Subcutaneous abdominal adipose tissue (tissue), 5 donors: Measurements from ENCODE around the gene AIPL1.
A peak's percentile ranks its signal among the peaks of the same experiment; 100 is the strongest.

ENCODE experiments used
- H3K27ac ChIP-seq: one replicate; pipeline ENCODE4 v1.7.0; 2013; ENCODE audit warnings: low read depth, mild to moderate bottlenecking, inconsistent platforms, low read length, moderate library complexity
- H3K27me3 ChIP-seq, 5 donors: one replicate each; pipeline ENCODE4 v1.7.0; 2013; ENCODE audit warnings: low read length in 5 of 5, inconsistent platforms in 1 of 5; ENCODE audit not compliant: control insufficient read depth in 5 of 5, insufficient read depth in 4 of 5
- H3K36me3 ChIP-seq, 5 donors: one replicate each; pipeline ENCODE4 v1.7.0; 2013; ENCODE audit warnings: low read length in 5 of 5; ENCODE audit not compliant: control insufficient read depth in 5 of 5, insufficient read depth in 5 of 5
- H3K4me1 ChIP-seq, 5 donors: one replicate each; pipeline ENCODE4 v1.7.0; 2013; ENCODE audit warnings: low read length in 5 of 5, mild to moderate bottlenecking in 3 of 5, moderate library complexity in 1 of 5; ENCODE audit not compliant: control insufficient read depth in 5 of 5, insufficient read depth in 5 of 5
- H3K4me3 ChIP-seq, 5 donors: one replicate each; pipeline ENCODE4 v1.7.0; 2013; ENCODE audit warnings: low read length in 5 of 5, low read depth in 1 of 5
- H3K9ac ChIP-seq, 5 donors: one replicate each; pipeline ENCODE4 v1.7.0; 2013; ENCODE audit warnings: low read length in 5 of 5, mild to moderate bottlenecking in 4 of 5, moderate library complexity in 3 of 5
- H3K9me3 ChIP-seq, 5 donors: one replicate each; pipeline ENCODE4 v1.7.0; 2013; ENCODE audit warnings: low read length in 5 of 5; ENCODE audit not compliant: control insufficient read depth in 5 of 5
- donor health status: healthy.
- donor health status: healthy.
- donor health status: healthy.
- donor health status: healthy.
- donor health status: healthy.

The AIPL1 gene

DNA sequence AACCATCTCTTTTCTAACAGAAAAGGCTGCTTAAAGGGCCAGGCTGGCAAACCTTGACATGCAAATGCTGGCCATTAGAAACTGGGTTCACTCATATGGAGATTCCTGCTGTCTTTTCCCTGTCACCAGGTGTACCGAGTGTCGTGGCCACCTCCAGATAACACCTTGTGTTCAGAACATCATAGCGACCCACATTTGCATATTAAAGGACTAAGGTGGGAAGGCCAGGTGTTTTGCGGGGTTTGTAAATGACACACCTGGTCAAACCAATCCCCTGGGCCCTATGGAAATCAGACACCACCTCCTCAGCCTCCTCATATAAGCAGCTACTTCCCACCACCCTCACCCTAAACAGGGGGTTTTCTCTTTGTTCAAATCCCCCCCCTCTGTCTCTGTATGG, 2.5 kb upstream of the AIPL1 start:
- H3K9ac ChIP-seq, result no peak overlapping the region
- no peak overlapping the region for H3K27ac ChIP-seq
- H3K36me3 ChIP-seq, result no peaks in the 10 kb centered on the region
- H3K27me3 ChIP-seq, result peaks cover 8 to 27% (median 15%) of the 10 kb centered on the region in 5 donors
- H3K4me1 ChIP-seq, result no peaks in the 10 kb centered on the region
- H3K4me3 ChIP-seq, result no peak overlapping the region
- H3K9me3 ChIP-seq, result no peaks in the 10 kb centered on the region

DNA sequence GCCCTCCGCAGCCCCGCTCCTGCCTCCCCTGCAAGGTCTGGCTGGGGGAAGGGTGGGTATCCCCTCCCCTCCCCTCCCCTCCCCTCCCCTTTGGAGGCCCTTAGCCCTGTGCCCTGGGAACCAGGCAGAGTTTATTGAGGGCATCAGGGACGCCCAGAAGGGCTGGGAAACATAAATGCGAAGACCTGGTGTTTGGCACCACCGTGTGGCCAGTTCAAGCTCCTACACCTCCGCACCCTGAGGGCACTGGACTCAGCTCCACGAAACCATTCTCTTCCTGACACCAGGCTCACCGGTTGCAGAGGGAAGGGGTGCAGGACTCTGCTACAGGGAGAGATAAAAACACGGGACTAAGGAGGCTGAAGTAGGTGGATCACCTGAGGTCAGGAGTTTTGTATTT, 1.0 kb upstream of the AIPL1 start:
- Histone ChIP-seq H3K9me3 (peaks cover 0 to 4% (median 1%) of the 10 kb centered on the region in 5 donors), H3K36me3 (no peaks in the 10 kb centered on the region), H3K4me3 (no peak overlapping the region), H3K27ac (no peak overlapping the region), H3K9ac (no peak overlapping the region), H3K27me3 (peaks cover 8 to 27% (median 13%) of the 10 kb centered on the region in 5 donors), H3K4me1 (no peaks in the 10 kb centered on the region)

DNA sequence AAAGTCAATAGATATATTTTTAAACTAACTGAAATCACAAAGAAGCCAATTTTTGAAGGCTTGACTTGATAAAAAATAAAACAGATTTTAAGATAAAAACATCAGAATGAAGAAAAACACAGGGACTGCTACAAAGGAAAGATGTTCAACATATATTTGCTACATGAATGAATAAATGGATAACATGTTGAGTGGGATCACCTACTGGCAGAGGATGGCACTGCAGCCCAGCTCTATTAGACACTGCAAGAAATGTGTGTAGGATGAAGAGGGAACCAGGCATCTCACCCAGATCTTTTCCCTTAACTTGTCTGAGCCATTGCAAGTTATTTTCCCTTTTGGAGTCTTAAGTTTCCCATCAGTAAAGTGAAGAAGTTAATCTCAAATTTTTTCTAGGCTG, 4.2 kb downstream of the AIPL1 start:
- Histone ChIP-seq H3K9ac (no peak overlapping the region), H3K27ac (no peak overlapping the region), H3K36me3 (no peaks in the 10 kb centered on the region), H3K4me3 (no peak overlapping the region), H3K4me1 (peaks cover 0 to 8% (median 0%) of the 10 kb centered on the region in 5 donors), H3K9me3 (peaks cover 0 to 6% (median 4%) of the 10 kb centered on the region in 5 donors), H3K27me3 (peaks cover 0 to 12% (median 3%) of the 10 kb centered on the region in 5 donors)

DNA sequence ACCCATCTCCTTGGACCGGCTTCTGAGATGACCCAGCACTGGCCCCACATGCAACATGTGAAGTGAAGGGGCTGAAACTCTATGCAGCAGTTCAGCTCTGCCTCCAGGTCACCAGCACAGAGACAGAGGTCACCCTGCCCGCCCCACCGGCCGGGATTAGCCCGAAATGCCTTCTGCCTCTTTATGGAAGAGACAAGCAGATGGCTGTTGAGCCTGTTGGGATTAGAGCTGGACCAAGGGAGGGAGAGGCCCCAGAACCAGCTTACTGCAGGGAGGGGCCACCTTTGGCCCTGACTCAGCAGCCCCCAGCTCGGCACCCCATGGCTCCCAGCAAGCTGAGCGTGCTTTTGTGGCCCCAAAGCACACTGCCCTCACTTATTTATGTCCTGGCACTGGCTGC, 5.7 kb downstream of the AIPL1 start:
- Histone ChIP-seq H3K27me3 (peaks cover 0 to 13% (median 4%) of the 10 kb centered on the region in 5 donors), H3K9ac (no peak overlapping the region), H3K4me1 (peaks cover 0 to 8% (median 0%) of the 10 kb centered on the region in 5 donors), H3K9me3 (peaks cover 0 to 6% (median 4%) of the 10 kb centered on the region in 5 donors), H3K27ac (no peak overlapping the region), H3K4me3 (no peak overlapping the region), H3K36me3 (no peaks in the 10 kb centered on the region)

DNA sequence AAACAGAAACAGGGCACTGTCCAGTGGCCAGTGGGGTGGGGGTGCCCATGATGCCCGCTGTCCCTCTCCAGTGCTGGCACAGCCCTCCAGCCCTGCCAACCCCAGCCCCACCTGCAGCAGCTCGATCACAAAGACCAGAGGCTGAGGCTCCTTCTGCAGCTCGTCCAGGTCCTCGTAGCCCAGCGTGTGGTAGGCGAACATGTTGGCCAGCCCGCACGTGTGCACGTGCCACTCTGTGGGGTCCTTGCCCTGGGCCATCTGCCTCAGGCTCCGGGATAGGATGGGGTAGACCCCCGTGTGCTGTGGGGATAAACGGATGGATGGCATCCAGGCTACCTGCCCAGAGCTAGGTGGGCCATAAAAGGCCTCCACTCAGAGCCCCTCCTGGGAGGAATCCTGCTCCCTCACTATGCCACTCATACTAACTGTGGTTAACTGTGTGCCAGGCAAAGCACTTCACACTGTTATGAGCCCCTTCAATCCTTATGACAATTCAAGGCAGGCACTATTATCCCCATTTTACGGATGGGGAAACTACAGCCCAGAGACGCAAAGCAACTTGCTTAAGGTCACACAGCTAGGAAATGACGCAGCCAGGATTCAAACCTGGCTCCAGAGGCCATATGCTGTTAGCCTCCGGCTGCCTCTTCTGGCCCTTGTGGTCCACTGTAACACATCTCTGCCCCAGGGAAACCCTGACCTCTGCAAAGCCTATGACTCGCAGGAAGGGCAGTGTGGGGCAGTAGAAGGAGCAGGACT, 6.5 kb downstream of the AIPL1 start:
- no peak overlapping the region for H3K9ac ChIP-seq
- H3K9me3 ChIP-seq, result peaks cover 0 to 6% (median 4%) of the 10 kb centered on the region in 5 donors
- no peak overlapping the region for H3K4me3 ChIP-seq
- no peaks in the 10 kb centered on the region for H3K36me3 ChIP-seq
- H3K27me3 ChIP-seq, result peaks cover 0 to 15% (median 9%) of the 10 kb centered on the region in 5 donors
- H3K4me1 ChIP-seq, result peaks cover 0 to 8% (median 0%) of the 10 kb centered on the region in 5 donors
- H3K27ac ChIP-seq, result no peak overlapping the region

DNA sequence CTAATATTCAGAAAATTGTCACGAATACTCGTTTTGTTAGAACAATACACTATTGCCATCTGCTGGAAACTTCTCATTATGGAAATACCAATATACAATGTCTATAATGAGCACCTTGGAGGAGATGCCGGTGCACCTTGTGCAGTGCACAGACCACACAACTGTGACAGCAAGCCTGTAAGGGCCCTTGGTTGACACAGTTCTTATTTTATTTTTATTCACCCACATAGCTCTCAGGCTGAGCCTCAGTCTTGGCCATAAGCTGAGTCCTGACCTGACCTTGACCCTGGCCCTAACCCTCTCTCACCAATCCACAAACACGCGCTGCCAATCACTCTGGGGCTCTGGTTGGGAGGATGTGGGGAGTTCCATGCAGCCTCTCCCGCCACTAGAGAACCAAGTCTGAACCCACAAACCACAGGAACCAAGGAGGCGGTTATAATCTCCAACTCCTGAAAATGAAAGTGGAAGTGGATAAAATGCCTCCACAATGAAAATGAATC, 7.6 kb downstream of the AIPL1 start:
- H3K9ac ChIP-seq, result peak overlapping the region in 1 of 5 donors; percentile 30
- peaks cover 0 to 15% (median 9%) of the 10 kb centered on the region in 5 donors for H3K27me3 ChIP-seq
- H3K4me1 ChIP-seq, result peaks cover 0 to 8% (median 0%) of the 10 kb centered on the region in 5 donors
- no peak overlapping the region for H3K4me3 ChIP-seq
- H3K27ac ChIP-seq, result no peak overlapping the region
- H3K36me3 ChIP-seq, result no peaks in the 10 kb centered on the region
- peaks cover 0 to 6% (median 4%) of the 10 kb centered on the region in 5 donors for H3K9me3 ChIP-seq

DNA sequence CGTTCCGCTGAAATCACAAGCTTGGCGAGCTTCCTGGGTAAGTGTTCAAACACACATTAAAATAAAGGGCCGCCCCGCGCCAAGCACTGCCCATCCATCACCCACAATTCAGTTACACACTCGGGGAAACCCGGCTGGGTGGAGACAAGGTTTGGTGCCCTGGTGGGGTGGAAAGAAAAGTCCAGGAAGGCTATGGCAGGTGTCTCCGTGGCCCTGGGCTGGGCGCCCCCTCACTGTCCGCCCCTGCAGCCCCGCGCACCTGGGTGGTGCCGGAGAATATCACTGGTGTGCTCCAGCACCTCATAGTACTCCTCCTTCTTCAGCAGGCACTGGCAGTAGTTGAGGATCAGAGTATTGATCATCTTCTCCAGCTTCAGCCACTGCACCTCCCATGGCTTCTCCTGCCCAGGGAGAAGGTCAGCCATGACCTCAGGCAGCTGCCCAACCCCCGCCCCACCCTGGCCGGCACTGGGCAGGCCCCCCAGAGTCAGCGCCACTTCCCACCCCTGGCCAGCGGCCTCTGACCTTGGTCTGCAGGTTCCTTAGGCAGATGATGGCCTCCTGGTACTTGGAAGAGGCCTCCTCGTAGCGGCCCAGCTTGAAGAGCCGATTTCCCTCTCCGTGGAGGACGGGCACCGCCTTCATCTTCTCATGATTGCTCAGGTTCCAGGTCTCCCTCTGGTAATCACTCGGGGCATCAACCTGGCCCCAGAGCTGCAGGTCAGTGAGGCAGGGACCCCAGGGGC, 8.4 kb downstream of the AIPL1 start:
- Histone ChIP-seq H3K4me1 (peaks cover 0 to 8% (median 0%) of the 10 kb centered on the region in 5 donors), H3K27ac (no peak overlapping the region), H3K36me3 (no peaks in the 10 kb centered on the region), H3K27me3 (peaks cover 0 to 15% (median 9%) of the 10 kb centered on the region in 5 donors), H3K9me3 (peaks cover 0 to 6% (median 4%) of the 10 kb centered on the region in 5 donors), H3K9ac (no peak overlapping the region), H3K4me3 (no peak overlapping the region)

DNA sequence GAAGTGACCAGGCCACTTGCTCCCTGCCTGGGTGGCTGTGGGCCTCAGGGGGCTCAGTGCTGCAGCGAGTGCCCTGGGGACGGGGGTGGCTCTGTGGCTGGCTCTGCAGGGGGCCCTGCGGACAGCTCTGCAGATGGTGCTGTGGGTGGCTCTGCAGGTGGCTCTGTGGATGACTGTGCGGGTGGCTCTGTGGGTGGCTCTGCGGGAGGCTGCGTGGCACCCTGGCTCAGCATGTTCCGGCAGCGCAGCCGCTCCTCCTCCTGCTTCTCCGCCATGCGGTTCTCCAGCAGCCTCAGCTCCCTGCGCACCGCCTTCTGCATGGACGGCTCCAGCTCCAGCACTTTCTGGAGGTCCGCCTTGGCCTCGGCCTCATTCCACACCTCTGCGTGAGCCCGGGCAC, 9.5 kb downstream of the AIPL1 start:
- peaks cover 0 to 16% (median 12%) of the 10 kb centered on the region in 5 donors for H3K27me3 ChIP-seq
- H3K9me3 ChIP-seq, result no peaks in the 10 kb centered on the region
- no peak overlapping the region for H3K27ac ChIP-seq
- H3K4me1 ChIP-seq, result peaks cover 0 to 8% (median 0%) of the 10 kb centered on the region in 5 donors
- H3K9ac ChIP-seq, result no peak overlapping the region
- H3K4me3 ChIP-seq, result no peak overlapping the region
- H3K36me3 ChIP-seq, result no peaks in the 10 kb centered on the region

DNA sequence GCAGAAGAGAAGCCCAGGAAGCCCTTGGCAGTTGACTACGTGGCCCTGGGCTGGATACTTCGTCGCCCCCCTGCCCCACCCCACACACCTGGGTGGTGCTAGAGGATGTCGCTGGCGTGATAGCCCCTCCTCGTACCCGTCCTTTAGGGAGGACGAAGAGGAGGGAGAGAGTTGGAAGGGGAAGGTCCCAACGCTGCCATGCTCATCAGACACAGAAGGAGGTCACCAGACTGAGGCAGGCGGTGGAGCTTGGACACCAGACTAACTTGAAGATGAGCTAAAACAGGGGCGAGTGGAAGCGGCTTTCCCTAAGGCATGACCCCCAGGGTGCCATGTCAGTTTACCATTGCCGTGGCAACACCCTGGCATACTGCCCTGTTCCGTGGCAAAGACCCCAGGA, 11.0 kb downstream of the AIPL1 start:
- Histone ChIP-seq H3K4me3 (no peak overlapping the region), H3K27me3 (peaks cover 0 to 24% (median 17%) of the 10 kb centered on the region in 5 donors), H3K36me3 (no peaks in the 10 kb centered on the region), H3K9ac (no peak overlapping the region), H3K4me1 (peaks cover 0 to 8% (median 0%) of the 10 kb centered on the region in 5 donors), H3K9me3 (no peaks in the 10 kb centered on the region), H3K27ac (no peak overlapping the region)
